Duodenal mucosa (tissue), 2 donors: ENCODE measurements around the gene RUSF1.
A peak's percentile ranks its signal among the peaks of the same experiment; 100 is the strongest.
"Not testable (repeated sequence)": the region's sequence is repeated elsewhere in the genome, so short reads cannot be mapped to it uniquely, and the experiment has no call there.

ENCODE experiments used
- H3K27ac ChIP-seq: one replicate; pipeline ENCODE4 v1.7.0; 2013; ENCODE audit warnings: low read depth, low read length
- H3K27me3 ChIP-seq, 2 donors: one replicate each; pipeline ENCODE4 v1.7.0; 2013; ENCODE audit warnings: low read length in 2 of 2, control low read depth in 1 of 2; ENCODE audit not compliant: insufficient read depth in 2 of 2, control insufficient read depth in 1 of 2
- H3K36me3 ChIP-seq, 2 donors: one replicate each; pipeline ENCODE4 v1.7.0; 2013; ENCODE audit warnings: low read length in 2 of 2, control low read depth in 1 of 2; ENCODE audit not compliant: insufficient read depth in 2 of 2, control insufficient read depth in 1 of 2
- H3K4me1 ChIP-seq, 2 donors: one replicate each; pipeline ENCODE4 v1.7.0; 2013; ENCODE audit warnings: low read length in 2 of 2, control low read depth in 1 of 2; ENCODE audit not compliant: insufficient read depth in 2 of 2, control insufficient read depth in 1 of 2
- H3K4me3 ChIP-seq, 2 donors: one replicate each; pipeline ENCODE4 v1.7.0; 2013; ENCODE audit warnings: low read length in 2 of 2, low read depth in 1 of 2
- H3K9ac ChIP-seq, 2 donors: one replicate each; pipeline ENCODE4 v1.7.0; 2013; ENCODE audit warnings: low read length in 2 of 2, low read depth in 1 of 2
- H3K9me3 ChIP-seq, 2 donors: one replicate each; pipeline ENCODE4 v1.7.0; 2013; ENCODE audit warnings: low read length in 2 of 2, control low read depth in 1 of 2; ENCODE audit not compliant: control insufficient read depth in 1 of 2

The RUSF1 gene

GRCh38 chr16:31517800-31518402 lies 9.7 kb upstream of the RUSF1 start:
- Histone ChIP-seq H3K4me1 (no peaks in the 10 kb centered on the region), H3K36me3 (no peaks in the 10 kb centered on the region)

GRCh38 chr16:31513884-31514283 lies 5.7 kb upstream of the RUSF1 start:
- Histone ChIP-seq H3K27me3 (no peaks in the 10 kb centered on the region), H3K4me1 (peaks cover 7 to 11% of the 10 kb centered on the region in 2 donors), H3K9me3 (no peaks in the 10 kb centered on the region), H3K9ac (no peak overlapping the region), H3K4me3 (no peak overlapping the region), H3K36me3 (no peaks in the 10 kb centered on the region), H3K27ac (no peak overlapping the region)

More at GRCh38 chr16:31517800-31518402, 9.7 kb upstream of the RUSF1 start:
- no peak overlapping the region for H3K27ac ChIP-seq
- no peak overlapping the region for H3K9ac ChIP-seq
- no peaks in the 10 kb centered on the region for H3K9me3 ChIP-seq
- H3K4me3 ChIP-seq, result no peak overlapping the region
- no peaks in the 10 kb centered on the region for H3K27me3 ChIP-seq

- Histone ChIP-seq H3K27me3 (no peaks in the 10 kb centered on the region), H3K9ac (no peak overlapping the region)
Observed at GRCh38 chr16:31513126-31513525, 4.9 kb upstream of the RUSF1 start.

GRCh38 chr16:31508706-31509195 lies 560 bp upstream of the RUSF1 start:
- H3K27ac ChIP-seq, result peak overlapping the region; percentile 82
- peaks cover 23 to 26% of the 10 kb centered on the region in 2 donors for H3K4me1 ChIP-seq
- peaks cover 0 to 7% of the 10 kb centered on the region in 2 donors for H3K36me3 ChIP-seq
- H3K4me3 ChIP-seq, result peak overlapping the region; percentile 96
- peak overlapping the region; percentile 95 to 96 for H3K9ac ChIP-seq
- H3K27me3 ChIP-seq, result no peaks in the 10 kb centered on the region
- H3K9me3 ChIP-seq, result no peaks in the 10 kb centered on the region

More at GRCh38 chr16:31513126-31513525, 4.9 kb upstream of the RUSF1 start:
- H3K4me1 ChIP-seq, result peaks cover 11 to 13% of the 10 kb centered on the region in 2 donors
- H3K27ac ChIP-seq, result no peak overlapping the region
- no peaks in the 10 kb centered on the region for H3K9me3 ChIP-seq
- H3K36me3 ChIP-seq, result no peaks in the 10 kb centered on the region
- H3K4me3 ChIP-seq, result no peak overlapping the region

GRCh38 chr16:31507617-31507928 lies 618 bp downstream of the RUSF1 start:
- peaks cover 0 to 7% of the 10 kb centered on the region in 2 donors for H3K36me3 ChIP-seq

GRCh38 chr16:31505483-31505882 lies 2.7 kb downstream of the RUSF1 start:
- peaks cover 0 to 9% of the 10 kb centered on the region in 2 donors for H3K36me3 ChIP-seq
- peaks cover 27 to 31% of the 10 kb centered on the region in 2 donors for H3K4me1 ChIP-seq
- H3K9me3 ChIP-seq, result no peaks in the 10 kb centered on the region
- H3K4me3 ChIP-seq, result no peak overlapping the region
- H3K27me3 ChIP-seq, result no peaks in the 10 kb centered on the region
- H3K9ac ChIP-seq, result no peak overlapping the region
- no peak overlapping the region for H3K27ac ChIP-seq

More at GRCh38 chr16:31507617-31507928, 618 bp downstream of the RUSF1 start:
- no peaks in the 10 kb centered on the region for H3K9me3 ChIP-seq
- H3K27me3 ChIP-seq, result no peaks in the 10 kb centered on the region
- peak overlapping the region; percentile 96 for H3K4me3 ChIP-seq
- H3K4me1 ChIP-seq, result peaks cover 23 to 26% of the 10 kb centered on the region in 2 donors
- no peak overlapping the region for H3K27ac ChIP-seq
- peak overlapping the region; percentile 95 to 96 for H3K9ac ChIP-seq

- H3K9me3 ChIP-seq, result no peaks in the 10 kb centered on the region
- H3K27me3 ChIP-seq, result no peaks in the 10 kb centered on the region
- H3K36me3 ChIP-seq, result peaks cover 6 to 22% of the 10 kb centered on the region in 2 donors
- no peak overlapping the region for H3K4me3 ChIP-seq
- H3K27ac ChIP-seq, result no peak overlapping the region
- peaks cover 19 to 27% of the 10 kb centered on the region in 2 donors for H3K4me1 ChIP-seq
- H3K9ac ChIP-seq, result no peak overlapping the region
Observed at GRCh38 chr16:31504159-31504558, 4.0 kb downstream of the RUSF1 start.

GRCh38 chr16:31503555-31503954 lies 4.6 kb downstream of the RUSF1 start:
- not testable (repeated sequence) for H3K27me3 ChIP-seq, H3K4me3 ChIP-seq, H3K9ac ChIP-seq, H3K9me3 ChIP-seq, H3K27ac ChIP-seq
- Histone ChIP-seq H3K4me1 (peaks cover 15 to 21% of the 10 kb centered on the region in 2 donors), H3K36me3 (peaks cover 11 to 28% of the 10 kb centered on the region in 2 donors)

- H3K27ac ChIP-seq, result no peak overlapping the region
Observed at GRCh38 chr16:31502981-31503380, 5.2 kb downstream of the RUSF1 start.

GRCh38 chr16:31501966-31502348 lies 6.2 kb downstream of the RUSF1 start:
- peaks cover 8 to 13% of the 10 kb centered on the region in 2 donors for H3K4me1 ChIP-seq
- H3K36me3 ChIP-seq, result peaks cover 11 to 43% of the 10 kb centered on the region in 2 donors
- no peak overlapping the region for H3K9ac ChIP-seq

More at GRCh38 chr16:31502981-31503380, 5.2 kb downstream of the RUSF1 start:
- no peaks in the 10 kb centered on the region for H3K9me3 ChIP-seq
- H3K36me3 ChIP-seq, result peaks cover 11 to 33% of the 10 kb centered on the region in 2 donors
- no peak overlapping the region for H3K4me3 ChIP-seq
- H3K27me3 ChIP-seq, result no peaks in the 10 kb centered on the region
- no peak overlapping the region for H3K9ac ChIP-seq
- peaks cover 15 to 20% of the 10 kb centered on the region in 2 donors for H3K4me1 ChIP-seq

More at GRCh38 chr16:31501966-31502348, 6.2 kb downstream of the RUSF1 start:
- no peak overlapping the region for H3K27ac ChIP-seq
- H3K4me3 ChIP-seq, result no peak overlapping the region
- H3K27me3 ChIP-seq, result no peaks in the 10 kb centered on the region
- no peaks in the 10 kb centered on the region for H3K9me3 ChIP-seq
